GM12892 (cell line): ENCODE results near the gene KDM8.

Experiments
- DNase-seq: peaks from one replicate; pipeline ENCODE4 v3.0.0; 2011; ENCODE audit not compliant: insufficient read length
- FAIRE-seq: peaks from 2 replicates; lab custom pipeline; 2011; peaks lifted over from hg19 to GRCh38; lab: Jason Lieb, UNC
- POLR2A ChIP-seq: IDR thresholded peaks from 2 replicates; pipeline ENCODE4 v1.6.1; 2011; ENCODE audit warnings: low read depth, low read length, control low read depth
- POLR2AphosphoS5 ChIP-seq: IDR thresholded peaks from 2 replicates; pipeline ENCODE4 v1.6.1; 2011; ENCODE audit warnings: low read depth, low read length, control low read depth
- TAF1 ChIP-seq: IDR thresholded peaks from 2 replicates; pipeline ENCODE4 v1.6.1; 2011; ENCODE audit warnings: low read depth, mild to moderate bottlenecking, control low read depth, low read length, borderline replicate concordance

KDM8 gene

GRCh38 chr16:27208796-27209195 is 5.5 kb downstream of the KDM8 start:
- no peak for FAIRE-seq
- DNase-seq: no peak
- TF ChIP-seq TAF1 (no peak), POLR2AphosphoS5 (no peak), POLR2A (no peak)

- no peak for TF ChIP-seq POLR2AphosphoS5
- TF ChIP-seq TAF1: no peak
- TF ChIP-seq POLR2A: no peak
- FAIRE-seq (no peak), DNase-seq (no peak)
These were observed 6.3 kb downstream of the KDM8 start for GRCh38 chr16:27209591-27209990.

DNA sequence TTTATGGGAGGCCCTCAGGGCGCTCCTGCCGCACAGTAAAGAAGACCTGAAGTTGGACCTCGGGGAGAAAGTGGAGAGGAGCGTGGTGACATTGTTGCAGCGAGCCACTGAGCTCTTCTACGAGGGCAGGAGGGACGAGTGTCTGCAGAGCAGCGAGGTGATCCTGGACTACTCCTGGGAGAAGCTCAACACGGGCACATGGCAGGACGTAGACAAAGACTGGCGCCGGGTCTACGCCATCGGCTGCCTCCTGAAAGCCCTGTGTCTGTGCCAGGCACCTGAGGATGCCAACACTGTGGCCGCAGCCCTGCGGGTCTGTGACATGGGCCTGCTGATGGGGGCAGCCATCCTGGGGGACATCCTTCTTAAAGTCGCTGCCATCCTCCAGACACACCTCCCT is 6.8 kb downstream of the KDM8 start:
- DNase-seq (no peak), FAIRE-seq (no peak)
- no peak for TF ChIP-seq POLR2AphosphoS5
- no peak for TF ChIP-seq POLR2A
- TF ChIP-seq TAF1: no peak

DNA sequence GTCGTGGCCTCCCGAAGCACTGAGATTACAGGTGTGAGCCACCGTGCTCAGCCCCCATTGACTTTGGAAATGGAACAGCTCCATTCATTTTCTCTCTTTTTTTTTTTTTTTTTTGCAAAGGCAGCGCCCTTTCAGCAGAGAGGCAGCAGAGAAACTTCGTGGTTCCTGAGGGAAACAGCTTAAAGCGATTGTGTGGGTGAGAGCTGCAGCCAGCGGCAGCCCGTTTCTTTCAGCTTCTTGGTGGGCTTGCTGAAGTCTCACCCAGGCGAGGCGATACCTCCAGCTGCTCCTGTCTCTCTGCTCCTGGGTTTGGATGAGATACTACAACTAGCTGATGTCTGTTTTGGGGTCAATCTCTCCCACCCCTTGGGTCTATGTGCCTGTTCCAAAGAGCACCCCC is 7.7 kb downstream of the KDM8 start:
- TF ChIP-seq TAF1: no peak
- TF ChIP-seq POLR2A: no peak
- no peak for TF ChIP-seq POLR2AphosphoS5
- DNase-seq (no peak), FAIRE-seq (no peak)

- no peak for DNase-seq
- FAIRE-seq: no peak
- TF ChIP-seq POLR2AphosphoS5: no peak
These were observed 11.0 kb downstream of the KDM8 start for GRCh38 chr16:27214084-27214961.

DNA sequence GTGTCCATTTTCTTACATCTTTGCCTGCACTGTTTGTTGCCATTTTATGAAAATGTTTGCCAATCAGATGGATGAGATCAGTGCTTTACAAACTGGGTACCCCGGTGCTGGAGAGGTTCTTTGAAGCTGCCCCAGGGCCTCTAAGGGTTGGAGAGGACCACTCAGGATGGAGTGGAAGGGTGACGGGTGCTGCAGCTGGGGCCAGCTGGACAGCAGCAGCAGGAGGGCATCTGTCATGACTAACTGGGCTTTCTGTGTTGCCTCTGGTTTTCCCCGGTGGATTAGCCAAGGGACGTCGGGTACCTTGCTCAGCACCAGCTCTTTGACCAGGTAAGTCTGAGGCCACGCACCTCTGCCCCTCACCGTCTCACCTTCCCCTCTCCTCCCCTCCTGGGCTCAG is 12.3 kb downstream of the KDM8 start:
- FAIRE-seq: no peak
- no peak for TF ChIP-seq POLR2A
- no peak for TF ChIP-seq POLR2AphosphoS5
- no peak for TF ChIP-seq TAF1
- DNase-seq: no peak

- DNase-seq (no peak), FAIRE-seq (no peak)
- no peak for TF ChIP-seq POLR2A
- no peak for TF ChIP-seq POLR2AphosphoS5
- TF ChIP-seq TAF1: no peak
These were observed 13.1 kb downstream of the KDM8 start for GRCh38 chr16:27216297-27216885.

- no peak for TF ChIP-seq TAF1
- no peak for TF ChIP-seq POLR2AphosphoS5
- no peak for DNase-seq
- FAIRE-seq: no peak
These were observed 13.9 kb downstream of the KDM8 start for GRCh38 chr16:27217256-27217655.

- DNase-seq: no peak
- TF ChIP-seq POLR2A (no peak), POLR2AphosphoS5 (no peak), TAF1 (no peak)
- no peak for FAIRE-seq
These were observed 15.4 kb downstream of the KDM8 start for GRCh38 chr16:27218756-27219155.

DNA sequence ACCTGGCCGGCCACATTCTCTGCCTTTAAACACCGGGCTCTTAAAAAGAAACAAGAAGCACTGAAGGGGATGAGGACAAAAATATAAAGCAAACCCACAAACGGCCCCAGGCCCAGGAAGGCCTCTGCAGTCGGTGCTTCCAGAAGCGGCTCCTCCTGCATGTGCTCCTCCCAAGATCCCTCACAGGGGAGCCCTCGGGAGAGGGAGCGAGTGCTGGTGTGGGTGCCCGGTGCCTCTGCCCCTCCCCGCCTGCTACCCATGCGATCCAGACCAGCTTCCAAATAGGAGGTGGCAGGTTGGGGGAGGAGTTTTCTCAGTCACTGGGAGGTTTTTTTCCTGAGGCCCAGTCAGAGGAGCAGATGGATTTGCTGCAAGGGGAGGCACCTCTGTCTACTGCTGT is 15.8 kb downstream of the KDM8 start:
- no peak for FAIRE-seq
- TF ChIP-seq POLR2A (no peak), POLR2AphosphoS5 (no peak), TAF1 (no peak)
- DNase-seq: no peak

- FAIRE-seq: no peak
- no peak for TF ChIP-seq POLR2AphosphoS5
- TF ChIP-seq POLR2A: no peak
- no peak for TF ChIP-seq TAF1
- DNase-seq: no peak
These were observed 16.8 kb downstream of the KDM8 start for GRCh38 chr16:27220120-27220519.

DNA sequence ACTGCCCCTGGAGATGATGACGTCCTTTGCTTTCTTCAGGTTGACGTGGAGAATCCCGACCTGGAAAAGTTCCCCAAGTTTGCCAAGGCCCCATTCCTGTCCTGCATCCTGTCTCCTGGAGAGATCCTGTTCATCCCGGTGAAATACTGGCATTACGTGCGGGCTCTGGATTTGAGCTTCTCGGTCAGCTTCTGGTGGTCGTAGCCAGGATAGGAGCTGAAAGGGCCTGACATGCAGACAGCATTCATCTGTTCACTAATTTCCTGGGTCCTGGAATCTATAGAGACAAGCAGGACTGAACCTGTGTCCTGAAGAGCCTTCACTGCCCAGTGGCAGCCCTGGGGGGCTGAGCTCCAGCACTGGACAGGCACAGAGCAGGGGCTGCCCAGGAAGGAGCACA is 17.2 kb downstream of the KDM8 start:
- DNase-seq (no peak), FAIRE-seq (no peak)
- no peak for TF ChIP-seq POLR2A
- TF ChIP-seq POLR2AphosphoS5: no peak
- TF ChIP-seq TAF1: no peak

DNA sequence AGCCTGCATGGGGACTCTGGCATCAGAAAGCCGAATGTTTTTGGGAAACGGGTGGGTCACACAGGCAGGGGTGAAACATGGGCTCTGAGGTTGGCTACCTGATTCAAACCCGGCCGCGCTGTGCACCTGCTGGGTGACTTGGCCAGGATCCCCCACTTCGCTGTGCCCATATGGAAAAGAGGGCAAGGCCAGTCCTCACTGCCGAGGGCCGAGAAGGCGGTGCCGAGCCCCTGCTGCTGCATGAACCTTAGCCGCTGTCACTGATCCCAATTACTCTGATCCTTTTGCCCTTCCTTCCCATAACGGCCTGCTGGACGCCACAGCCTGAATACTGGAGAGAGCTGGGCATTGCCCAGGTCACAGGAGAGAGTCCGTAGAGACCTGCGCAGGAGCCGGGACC is 17.7 kb downstream of the KDM8 start:
- FAIRE-seq (no peak), DNase-seq (no peak)
- TF ChIP-seq POLR2AphosphoS5: no peak
- no peak for TF ChIP-seq POLR2A
- TF ChIP-seq TAF1: no peak
